OCI-LY1 (cell line): Measurements from ENCODE around the gene IL17RB.

Experiments
- H2AFZ ChIP-seq: fragments of 200-600 bp; sonication (generic), shearing (Covaris generic); 2 replicates; pipeline ENCODE4 v1.6.0; 2014; ENCODE audit warnings: antibody characterized with exemption, mild to moderate bottlenecking, low read length
- H3F3A ChIP-seq: fragments of 200-600 bp; sonication (generic), shearing (Covaris generic); 2 replicates; pipeline ENCODE4 v1.6.0; 2014; ENCODE audit warnings: mild to moderate bottlenecking, antibody characterized with exemption, low read length, moderate library complexity; ENCODE audit not compliant: insufficient read depth
- H3K27ac ChIP-seq: fragments of 200-600 bp; sonication (generic); 2 replicates; pipeline ENCODE4 v1.5.1; 2014; ENCODE audit warnings: low read length, mixed run types, mild to moderate bottlenecking, low read depth; ENCODE audit not compliant: poor library complexity, severe bottlenecking
- H3K27me3 ChIP-seq: fragments of 200-600 bp; sonication (generic); 2 replicates; pipeline ENCODE4 v1.6.0; 2014; ENCODE audit warnings: antibody characterized with exemption, mild to moderate bottlenecking, low read length, moderate library complexity; ENCODE audit not compliant: insufficient read depth
- H3K36me3 ChIP-seq: fragments of 200-600 bp; sonication (generic); 2 replicates; pipeline ENCODE4 v1.6.1; 2014; ENCODE audit warnings: mild to moderate bottlenecking, antibody characterized with exemption, low read length, moderate library complexity, mixed read lengths; ENCODE audit not compliant: insufficient read depth
- H3K4me1 ChIP-seq: fragments of 200-600 bp; sonication (generic); 2 replicates; pipeline ENCODE4 v1.5.1; 2014; ENCODE audit warnings: mild to moderate bottlenecking, low read length, moderate library complexity; ENCODE audit not compliant: insufficient read depth, severe bottlenecking
- H3K4me2 ChIP-seq: fragments of 200-600 bp; sonication (generic), shearing (Covaris generic); 2 replicates; pipeline ENCODE4 v1.6.1; 2014; ENCODE audit warnings: low read length
- H3K4me3 ChIP-seq: fragments of 200-600 bp; sonication (generic); 2 replicates; pipeline ENCODE4 v1.5.1; 2014; ENCODE audit warnings: low read length, low read depth, mild to moderate bottlenecking, mixed read lengths; ENCODE audit not compliant: poor library complexity, severe bottlenecking
- H3K79me2 ChIP-seq: fragments of 200-600 bp; shearing (Covaris generic); 2 replicates; pipeline ENCODE4 v1.6.1; 2016; ENCODE audit warnings: mixed run types, low read length, mixed read lengths; ENCODE audit not compliant: insufficient read depth
- H3K9ac ChIP-seq: fragments of 200-600 bp; sonication (generic), shearing (Covaris generic); 2 replicates; pipeline ENCODE4 v1.6.1; 2014; ENCODE audit warnings: mild to moderate bottlenecking, low read length, mixed read lengths
- H3K9me2 ChIP-seq: fragments of 200-600 bp; sonication (generic), shearing (Covaris generic); 2 replicates; pipeline ENCODE4 v1.6.1; 2014; ENCODE audit warnings: low read depth, mild to moderate bottlenecking, low read length, mixed read lengths
- H3K9me3 ChIP-seq: fragments of 200-600 bp; shearing (Covaris generic); 2 replicates; pipeline ENCODE4 v1.6.1; 2014; ENCODE audit warnings: low read length, mixed read lengths
- H4K20me1 ChIP-seq: fragments of 200-600 bp; sonication (generic), shearing (Covaris generic); 2 replicates; pipeline ENCODE4 v1.6.0; 2016; ENCODE audit warnings: mild to moderate bottlenecking, low read length; ENCODE audit not compliant: insufficient read depth
- CTCF ChIP-seq: fragments of 200-600 bp; sonication (generic), shearing (Covaris generic); IDR thresholded peaks from 2 replicates; pipeline ENCODE4 v1.5.1; 2017; ENCODE audit warnings: mild to moderate bottlenecking, antibody characterized with exemption, low read length, moderate library complexity, mixed read lengths
- EZH2 ChIP-seq: fragments of 200-600 bp; sonication (generic), shearing (Covaris generic); IDR thresholded peaks from 2 replicates; pipeline ENCODE4 v1.8.0; 2017; ENCODE audit warnings: borderline replicate concordance, mixed run types, mild to moderate bottlenecking, antibody characterized with exemption, low read length, moderate library complexity, mixed read lengths

The IL17RB gene

DNA sequence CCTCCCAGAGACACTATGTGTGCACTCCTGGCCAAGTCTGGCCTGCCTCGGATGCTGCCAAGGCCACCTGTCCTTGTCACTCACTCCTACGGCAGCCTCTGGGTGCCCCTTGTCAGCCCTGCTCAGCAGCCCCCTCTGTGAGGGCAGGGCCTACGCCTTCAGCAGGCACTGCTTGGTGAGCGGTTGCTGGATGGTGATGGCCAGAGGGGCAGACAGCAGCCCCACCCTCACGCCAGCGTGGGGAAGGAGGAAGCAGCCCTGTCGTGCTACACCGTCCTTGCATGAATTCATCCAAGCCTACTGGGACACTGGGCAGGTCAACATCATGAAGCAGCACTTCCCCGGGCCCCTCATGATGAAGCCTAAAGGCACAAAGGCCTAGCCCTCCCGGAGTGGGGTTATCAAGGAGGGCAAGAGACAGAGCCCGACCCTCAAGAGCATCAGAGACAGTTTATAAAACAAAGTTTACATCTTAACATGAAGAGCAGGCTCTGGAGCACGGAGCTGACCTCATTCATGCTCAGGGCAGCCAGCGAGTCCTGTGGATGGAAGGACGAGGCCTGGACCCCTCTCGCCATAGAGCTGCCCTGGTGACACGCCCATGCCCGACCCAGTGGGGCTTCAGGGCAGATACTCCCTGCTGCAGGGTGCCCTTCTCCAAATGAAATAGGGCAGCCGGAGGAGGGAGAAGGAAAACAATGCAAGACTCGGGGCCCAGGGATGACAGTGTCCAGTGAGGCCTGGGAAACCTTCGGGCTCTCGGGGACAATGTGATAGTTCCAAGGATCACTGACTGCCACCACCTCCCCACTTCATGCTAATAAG, 25.4 kb upstream of the IL17RB start:
- Histone ChIP-seq H3K9ac (no peak overlapping the region), H3K36me3 (no peaks in the 10 kb centered on the region), H3K27me3 (no peaks in the 10 kb centered on the region), H3K27ac (no peak overlapping the region), H3K4me2 (no peak overlapping the region), H3F3A (no peaks in the 10 kb centered on the region), H3K79me2 (no peaks in the 10 kb centered on the region), H3K4me1 (no peaks in the 10 kb centered on the region), H2AFZ (no peak overlapping the region), H3K4me3 (no peak overlapping the region), H3K9me2 (no peaks in the 10 kb centered on the region), H4K20me1 (no peaks in the 10 kb centered on the region), H3K9me3 (no peaks in the 10 kb centered on the region)
- TF ChIP-seq CTCF (no peak), EZH2 (no peak)

GRCh38 chr3:53821631-53822121, 24.7 kb upstream of the IL17RB start:
- Histone ChIP-seq H3F3A (no peaks in the 10 kb centered on the region), H3K4me2 (no peak overlapping the region), H3K4me1 (no peaks in the 10 kb centered on the region), H3K27me3 (no peaks in the 10 kb centered on the region), H3K27ac (no peak overlapping the region), H3K36me3 (no peaks in the 10 kb centered on the region), H3K9me3 (no peaks in the 10 kb centered on the region), H3K9me2 (no peaks in the 10 kb centered on the region), H3K79me2 (no peaks in the 10 kb centered on the region), H4K20me1 (no peaks in the 10 kb centered on the region), H2AFZ (no peak overlapping the region), H3K9ac (no peak overlapping the region), H3K4me3 (no peak overlapping the region)
- no peak for TF ChIP-seq CTCF
- TF ChIP-seq EZH2 = no peak

- H3F3A ChIP-seq = no peaks in the 10 kb centered on the region
- H4K20me1 ChIP-seq = no peaks in the 10 kb centered on the region
- H3K27ac ChIP-seq = no peak overlapping the region
- no peak overlapping the region for H3K9ac ChIP-seq
- H3K9me3 ChIP-seq = no peaks in the 10 kb centered on the region
- no peaks in the 10 kb centered on the region for H3K36me3 ChIP-seq
- H2AFZ ChIP-seq = no peak overlapping the region
- no peak for TF ChIP-seq CTCF
- TF ChIP-seq EZH2 = no peak
- no peak overlapping the region for H3K4me3 ChIP-seq
- no peaks in the 10 kb centered on the region for H3K27me3 ChIP-seq
- H3K4me1 ChIP-seq = no peaks in the 10 kb centered on the region
- H3K4me2 ChIP-seq = no peak overlapping the region
- no peaks in the 10 kb centered on the region for H3K79me2 ChIP-seq
- H3K9me2 ChIP-seq = no peaks in the 10 kb centered on the region
Observed at GRCh38 chr3:53822331-53822741, 24.0 kb upstream of the IL17RB start.
